ENCODE data around the gene CEP131. TPM values are rescaled to one million over a fixed set of nuclear protein-coding genes. Genes with fewer than 3 reads are reported as not detected.

The CEP131 gene
- total and polyA plus RNA-seq, 8 donors, result 4.8 to 75.0 (median 12.1) TPM

DNA sequence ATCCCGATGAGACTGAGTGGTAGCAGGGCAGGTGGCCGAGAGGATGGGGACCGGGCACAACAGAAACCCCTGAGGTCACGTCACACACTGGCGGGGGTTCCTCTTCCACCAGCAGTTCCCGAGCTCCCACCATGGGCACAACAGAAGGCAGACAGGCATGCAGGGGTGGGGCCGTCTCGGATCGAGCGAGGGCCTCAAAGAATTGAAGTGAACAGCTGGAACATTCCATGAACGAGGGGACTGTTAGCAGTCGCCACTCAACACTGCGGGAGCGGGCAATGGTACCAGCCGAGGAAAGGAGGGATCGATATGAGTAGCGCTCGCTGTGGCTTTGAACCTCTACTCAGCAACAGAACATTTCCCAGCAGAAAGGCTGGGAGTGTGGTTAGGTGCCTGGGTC, 5.3 kb downstream of the CEP131 start:
- intact Hi-C loops (cut with DNase I; ENCODE audit: low total_unique reads), result no loop called here
- 91 to 94% (median 92%) methylated on average over 17 to 18 of the region's 18 CpGs for WGBS, 5 donors
- H3K27me3 ChIP-seq, result no peaks in the 10 kb centered on the region
- H3K4me1 ChIP-seq, result peaks cover 11 to 15% (median 15%) of the 10 kb centered on the region in 4 donors
- no peaks in the 10 kb centered on the region for H3K9me3 ChIP-seq
- no peak overlapping the region for H3K4me3 ChIP-seq
- no peak overlapping the region for H3K27ac ChIP-seq
- no peak for DNase-seq
- H3K36me3 ChIP-seq, result peaks cover 0 to 36% (median 24%) of the 10 kb centered on the region in 4 donors
- TF ChIP-seq EP300 (IDR thresholded peaks at IDR 0.05) (no peak), POLR2A (IDR thresholded peaks at IDR 0.05) (no peak)

DNA sequence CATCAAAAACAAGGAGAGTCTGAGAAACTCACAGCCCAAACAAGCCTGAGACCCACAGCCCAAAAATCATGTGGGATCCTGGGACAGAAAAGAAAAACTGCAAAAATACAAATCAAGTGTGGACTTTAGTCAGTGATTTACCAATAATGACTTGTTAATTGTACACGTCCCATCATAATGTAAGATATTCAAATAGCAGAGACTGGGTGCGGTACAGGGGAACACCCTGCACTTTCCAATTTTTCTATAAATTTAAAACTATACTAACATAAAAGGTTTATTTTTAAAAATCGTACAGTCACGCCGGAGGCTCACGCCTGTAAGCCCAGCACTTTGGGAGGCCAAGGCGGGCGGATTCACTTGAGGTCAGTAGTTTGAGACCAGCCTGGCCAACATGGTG, 8.8 kb downstream of the CEP131 start:
- WGBS, 5 donors, result 93 to 97% (median 97%) methylated on average over 8 of the region's 8 CpGs
- no peak overlapping the region for H3K27ac ChIP-seq
- peaks cover 0 to 26% (median 16%) of the 10 kb centered on the region in 4 donors for H3K36me3 ChIP-seq

DNA sequence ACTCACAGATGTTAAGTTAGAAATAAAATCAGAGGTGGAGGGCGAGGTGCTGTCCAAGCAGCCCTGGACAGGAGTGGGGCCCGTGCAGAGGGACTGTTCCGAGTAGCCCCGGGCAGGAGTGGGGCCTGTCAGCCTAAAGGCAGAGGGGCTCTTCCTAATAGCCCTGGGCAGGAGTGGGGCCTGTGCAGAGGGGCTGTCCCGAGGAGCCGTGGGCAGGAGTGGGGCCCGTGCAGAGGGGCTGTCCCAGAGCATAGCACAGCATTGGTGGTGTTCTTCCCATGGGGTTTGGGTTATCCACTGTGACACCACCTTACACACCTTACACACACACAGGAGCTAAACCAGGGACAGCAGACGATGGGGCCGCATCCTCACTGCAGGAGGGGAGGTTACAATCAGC, 10.4 kb downstream of the CEP131 start:
- Histone ChIP-seq H3K27ac (no peak overlapping the region), H3K4me1 (no peaks in the 10 kb centered on the region), H3K4me3 (no peak overlapping the region), H3K9me3 (no peaks in the 10 kb centered on the region), H3K27me3 (no peaks in the 10 kb centered on the region), H3K36me3 (peaks cover 0 to 19% (median 11%) of the 10 kb centered on the region in 4 donors)
- no peak for DNase-seq
- WGBS, 5 donors, result 86 to 99% (median 95%) methylated on average over 9 of the region's 9 CpGs
- TF ChIP-seq, protein P1, sequence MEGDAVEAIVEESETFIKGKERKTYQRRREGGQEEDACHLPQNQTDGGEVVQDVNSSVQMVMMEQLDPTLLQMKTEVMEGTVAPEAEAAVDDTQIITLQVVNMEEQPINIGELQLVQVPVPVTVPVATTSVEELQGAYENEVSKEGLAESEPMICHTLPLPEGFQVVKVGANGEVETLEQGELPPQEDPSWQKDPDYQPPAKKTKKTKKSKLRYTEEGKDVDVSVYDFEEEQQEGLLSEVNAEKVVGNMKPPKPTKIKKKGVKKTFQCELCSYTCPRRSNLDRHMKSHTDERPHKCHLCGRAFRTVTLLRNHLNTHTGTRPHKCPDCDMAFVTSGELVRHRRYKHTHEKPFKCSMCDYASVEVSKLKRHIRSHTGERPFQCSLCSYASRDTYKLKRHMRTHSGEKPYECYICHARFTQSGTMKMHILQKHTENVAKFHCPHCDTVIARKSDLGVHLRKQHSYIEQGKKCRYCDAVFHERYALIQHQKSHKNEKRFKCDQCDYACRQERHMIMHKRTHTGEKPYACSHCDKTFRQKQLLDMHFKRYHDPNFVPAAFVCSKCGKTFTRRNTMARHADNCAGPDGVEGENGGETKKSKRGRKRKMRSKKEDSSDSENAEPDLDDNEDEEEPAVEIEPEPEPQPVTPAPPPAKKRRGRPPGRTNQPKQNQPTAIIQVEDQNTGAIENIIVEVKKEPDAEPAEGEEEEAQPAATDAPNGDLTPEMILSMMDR (IDR thresholded peaks at IDR 0.05), result no peak
- TF ChIP-seq POLR2A (IDR thresholded peaks at IDR 0.05) (no peak), EP300 (IDR thresholded peaks at IDR 0.05) (no peak), POLR2AphosphoS5 (IDR thresholded peaks at IDR 0.05) (no peak)
- intact Hi-C loops (cut with DNase I; ENCODE audit: low total_unique reads), result no loop called here

More for the DNA sequence above, 8.8 kb downstream of the CEP131 start:
- H3K4me3 ChIP-seq, result no peak overlapping the region
- intact Hi-C loops (cut with DNase I; ENCODE audit: low total_unique reads), result no loop called here
- DNase-seq, result no peak
- no peaks in the 10 kb centered on the region for H3K9me3 ChIP-seq
- TF ChIP-seq, protein P1 (IDR thresholded peaks at IDR 0.05), result no peak
- TF ChIP-seq EP300 (IDR thresholded peaks at IDR 0.05) (no peak), POLR2AphosphoS5 (IDR thresholded peaks at IDR 0.05) (no peak), POLR2A (IDR thresholded peaks at IDR 0.05) (no peak)
- H3K4me1 ChIP-seq, result no peaks in the 10 kb centered on the region
- H3K27me3 ChIP-seq, result no peaks in the 10 kb centered on the region

DNA sequence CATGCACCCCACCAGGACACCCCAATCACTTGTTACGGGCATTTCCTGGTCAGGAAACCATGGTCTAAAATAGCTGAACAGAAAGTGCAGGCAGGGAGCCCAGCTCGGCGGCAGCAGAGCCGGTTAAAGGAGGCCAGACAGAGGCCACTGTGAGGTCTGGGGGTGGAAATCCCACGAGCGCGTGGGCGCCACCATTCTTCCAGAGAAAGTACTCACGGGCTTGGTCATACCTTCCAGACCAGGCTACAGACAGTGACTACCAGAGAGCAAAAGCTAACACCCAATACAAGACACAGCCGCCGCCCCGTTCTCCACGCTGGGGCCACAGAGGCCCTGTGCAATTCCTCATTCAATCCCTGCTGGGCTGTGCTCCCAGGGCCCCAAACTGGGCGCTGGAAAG, 11.9 kb downstream of the CEP131 start:
- intact Hi-C loops (cut with DNase I; ENCODE audit: low total_unique reads), result no loop called here
- no peak overlapping the region for H3K27ac ChIP-seq
- no peaks in the 10 kb centered on the region for H3K27me3 ChIP-seq
- DNase-seq, result no peak
- H3K4me3 ChIP-seq, result no peak overlapping the region
- H3K36me3 ChIP-seq, result peaks cover 0 to 23% (median 16%) of the 10 kb centered on the region in 4 donors
- TF ChIP-seq EP300 (IDR thresholded peaks at IDR 0.05) (no peak), POLR2A (IDR thresholded peaks at IDR 0.05) (no peak), POLR2AphosphoS5 (IDR thresholded peaks at IDR 0.05) (no peak)
- TF ChIP-seq, protein P1 (IDR thresholded peaks at IDR 0.05), result no peak
- no peaks in the 10 kb centered on the region for H3K4me1 ChIP-seq
- WGBS, 5 donors, result 68 to 79% (median 77%) methylated on average over 14 of the region's 14 CpGs
- no peaks in the 10 kb centered on the region for H3K9me3 ChIP-seq

DNA sequence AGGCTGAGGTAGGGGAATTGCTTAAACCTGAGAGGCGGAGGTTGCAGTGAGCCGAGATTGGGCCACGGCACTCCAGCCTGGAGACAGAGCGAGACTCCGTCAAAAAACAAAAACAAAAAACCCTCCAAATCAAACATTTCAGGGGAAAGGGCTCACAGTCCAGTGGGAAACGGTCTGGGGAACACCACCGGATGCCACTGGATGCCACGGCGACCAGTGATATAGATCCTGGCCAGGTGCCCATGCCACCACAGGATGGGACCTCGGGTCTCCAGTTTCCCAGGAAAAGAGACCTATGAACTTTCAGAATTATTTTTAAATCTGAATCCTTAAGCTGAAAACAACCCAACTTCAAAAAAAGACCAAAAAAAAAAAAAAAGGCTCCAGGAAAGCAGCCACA, 12.3 kb downstream of the CEP131 start:
- 75 to 86% (median 77%) methylated on average over 10 of the region's 10 CpGs for WGBS, 5 donors
- intact Hi-C loops (cut with DNase I; ENCODE audit: low total_unique reads), result no loop called here
- TF ChIP-seq POLR2A (IDR thresholded peaks at IDR 0.05) (no peak), EP300 (IDR thresholded peaks at IDR 0.05) (no peak), POLR2AphosphoS5 (IDR thresholded peaks at IDR 0.05) (no peak)
- TF ChIP-seq, protein P1 (IDR thresholded peaks at IDR 0.05), result no peak
- Histone ChIP-seq H3K4me1 (no peaks in the 10 kb centered on the region), H3K27me3 (no peaks in the 10 kb centered on the region), H3K27ac (no peak overlapping the region), H3K36me3 (peaks cover 0 to 23% (median 16%) of the 10 kb centered on the region in 4 donors), H3K9me3 (no peaks in the 10 kb centered on the region), H3K4me3 (no peak overlapping the region)
- no peak for DNase-seq
